ENCODE results near the gene DIAPH3. TPM values are rescaled to one million over a fixed set of nuclear protein-coding genes. Genes with fewer than 3 reads are reported as not detected.

Gene DIAPH3
- total RNA-seq, 3 donors from 2014 or later = 1.3 to 5.7 (median 3.1) TPM

- DNase-seq = no peak
- Histone ChIP-seq H3K4me1 (ENCODE audit: low read depth) (no peaks in the 10 kb centered on the region), H3K36me3 (ENCODE audit: low read depth) (no peaks in the 10 kb centered on the region), H3K9me3 (no peaks in the 10 kb centered on the region), H3K4me3 (no peak overlapping the region)
- ATAC-seq = no peak
- intact Hi-C loops (cut with DNase I, micrococcal nuclease) = no loop called here
- no peak for TF ChIP-seq CTCF (IDR thresholded peaks at IDR 0.05)
Observed at GRCh38 chr13:59625111-59625510, 538.6 kb downstream of the DIAPH3 start.

- peaks cover 9% of the 10 kb centered on the region for H3K9me3 ChIP-seq
- no peak for DNase-seq
- intact Hi-C loops (cut with DNase I, micrococcal nuclease) = no loop called here
- ATAC-seq = no peak
- no peak overlapping the region for H3K4me3 ChIP-seq
- TF ChIP-seq CTCF (IDR thresholded peaks at IDR 0.05) = no peak
- no peaks in the 10 kb centered on the region for H3K4me1 ChIP-seq (ENCODE audit: low read depth)
- no peaks in the 10 kb centered on the region for H3K36me3 ChIP-seq (ENCODE audit: low read depth)
Observed at GRCh38 chr13:59623206-59623915, 540.4 kb downstream of the DIAPH3 start.

GRCh38 chr13:59621773-59622172 is 542.0 kb downstream of the DIAPH3 start:
- DNase-seq = no peak
- intact Hi-C loops (cut with DNase I, micrococcal nuclease) = no loop called here

More at GRCh38 chr13:59621773-59622172, 542.0 kb downstream of the DIAPH3 start:
- peaks cover 15% of the 10 kb centered on the region for H3K9me3 ChIP-seq
- ATAC-seq = no peak
- H3K4me1 ChIP-seq (ENCODE audit: low read depth) = no peaks in the 10 kb centered on the region
- H3K36me3 ChIP-seq (ENCODE audit: low read depth) = no peaks in the 10 kb centered on the region
- no peak for TF ChIP-seq CTCF (IDR thresholded peaks at IDR 0.05)
- H3K4me3 ChIP-seq = no peak overlapping the region

Other genes starting within 250 kb of the DIAPH3 start
- 10 to 100 TPM; 27.1 to 40.7 (median 39.8) TPM for gene TDRD3, start 233.3 kb upstream of the DIAPH3 start, total RNA-seq